Right atrium auricular region (tissue), 2 donors: ENCODE data around the gene RNF183. TPM values are rescaled to one million over a fixed set of nuclear protein-coding genes. Genes with fewer than 3 reads are reported as not detected.

ENCODE experiments used
- DNase-seq: peaks from one replicate; pipeline ENCODE4 v3.0.0-alpha.2; 2019; ENCODE audit warnings: low spot score
- H3K27ac ChIP-seq, 2 donors: fragments of 200-600 bp; sonication (generic); 1 replicate in 1 of 2; 2 replicates in 1 of 2; pipeline ENCODE4 v1.5.1; 2016 to 2019
- H3K27me3 ChIP-seq, 2 donors: fragments of 200-600 bp; sonication (generic); one replicate each; pipeline versions ENCODE4 v1.5.1 to v1.6.0; 2017 to 2019
- H3K36me3 ChIP-seq: fragments of 200-600 bp; sonication (generic); one replicate; pipeline ENCODE4 v1.5.1; 2016
- H3K4me1 ChIP-seq, 2 donors: fragments of 200-600 bp; sonication (generic); one replicate each; pipeline versions ENCODE4 v1.5.1 to v1.6.0; 2017 to 2019
- H3K4me3 ChIP-seq, 2 donors: fragments of 200-600 bp; sonication (generic); 1 replicate in 1 of 2; 2 replicates in 1 of 2; pipeline ENCODE4 v1.5.1; 2017 to 2019; ENCODE audit warnings: mild to moderate bottlenecking in 1 of 2, moderate library complexity in 1 of 2
- H3K9me3 ChIP-seq, 2 donors: fragments of 200-600 bp; sonication (generic); one replicate each; pipeline ENCODE4 v1.5.1; 2019
- total RNA-seq, 2 donors: library from RNA; depleted of rRNA; stranded (reverse); fragments of >200 nt; gene quantifications; one replicate each; pipeline ENCODE4 v1.1.0, GENCODE V29; 2016
- TF ChIP-seq, protein P1 (sequence below), 2 donors: fragments of 200-600 bp; sonication (generic); IDR thresholded peaks; one replicate each; pipeline ENCODE4 v1.5.1; 2019; ENCODE audit warnings: antibody characterized with exemption in 2 of 2

The RNF183 gene
- total RNA-seq, 2 donors from 2014 or later = not detected

- DNase-seq = no peak
- Histone ChIP-seq H3K36me3 (no peaks in the 10 kb centered on the region), H3K9me3 (no peaks in the 10 kb centered on the region), H3K4me3 (no peak overlapping the region), H3K27me3 (no peaks in the 10 kb centered on the region), H3K27ac (no peak overlapping the region), H3K4me1 (no peaks in the 10 kb centered on the region)
- TF ChIP-seq, protein P1, sequence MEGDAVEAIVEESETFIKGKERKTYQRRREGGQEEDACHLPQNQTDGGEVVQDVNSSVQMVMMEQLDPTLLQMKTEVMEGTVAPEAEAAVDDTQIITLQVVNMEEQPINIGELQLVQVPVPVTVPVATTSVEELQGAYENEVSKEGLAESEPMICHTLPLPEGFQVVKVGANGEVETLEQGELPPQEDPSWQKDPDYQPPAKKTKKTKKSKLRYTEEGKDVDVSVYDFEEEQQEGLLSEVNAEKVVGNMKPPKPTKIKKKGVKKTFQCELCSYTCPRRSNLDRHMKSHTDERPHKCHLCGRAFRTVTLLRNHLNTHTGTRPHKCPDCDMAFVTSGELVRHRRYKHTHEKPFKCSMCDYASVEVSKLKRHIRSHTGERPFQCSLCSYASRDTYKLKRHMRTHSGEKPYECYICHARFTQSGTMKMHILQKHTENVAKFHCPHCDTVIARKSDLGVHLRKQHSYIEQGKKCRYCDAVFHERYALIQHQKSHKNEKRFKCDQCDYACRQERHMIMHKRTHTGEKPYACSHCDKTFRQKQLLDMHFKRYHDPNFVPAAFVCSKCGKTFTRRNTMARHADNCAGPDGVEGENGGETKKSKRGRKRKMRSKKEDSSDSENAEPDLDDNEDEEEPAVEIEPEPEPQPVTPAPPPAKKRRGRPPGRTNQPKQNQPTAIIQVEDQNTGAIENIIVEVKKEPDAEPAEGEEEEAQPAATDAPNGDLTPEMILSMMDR (IDR thresholded peaks at IDR 0.05) = no peak
Measured at GRCh38 chr9:113316030-113316429, 12.9 kb upstream of the RNF183 start.

GRCh38 chr9:113315231-113315630, 12.1 kb upstream of the RNF183 start:
- H3K4me1 ChIP-seq = no peaks in the 10 kb centered on the region
- TF ChIP-seq, protein P1 (IDR thresholded peaks at IDR 0.05) = no peak
- DNase-seq = no peak
- H3K36me3 ChIP-seq = no peaks in the 10 kb centered on the region
- H3K27me3 ChIP-seq = no peaks in the 10 kb centered on the region
- no peak overlapping the region for H3K4me3 ChIP-seq
- no peak overlapping the region for H3K27ac ChIP-seq
- H3K9me3 ChIP-seq = no peaks in the 10 kb centered on the region

- H3K27ac ChIP-seq = no peak overlapping the region
- no peaks in the 10 kb centered on the region for H3K9me3 ChIP-seq
- no peak for DNase-seq
- H3K4me1 ChIP-seq = no peaks in the 10 kb centered on the region
- TF ChIP-seq, protein P1 (IDR thresholded peaks at IDR 0.05) = no peak
- H3K27me3 ChIP-seq = no peaks in the 10 kb centered on the region
- no peak overlapping the region for H3K4me3 ChIP-seq
- H3K36me3 ChIP-seq = no peaks in the 10 kb centered on the region
Measured at GRCh38 chr9:113313261-113313660, 10.1 kb upstream of the RNF183 start.

- TF ChIP-seq, protein P1 (IDR thresholded peaks at IDR 0.05) = no peak
- Histone ChIP-seq H3K36me3 (no peaks in the 10 kb centered on the region), H3K4me3 (no peak overlapping the region), H3K4me1 (no peaks in the 10 kb centered on the region), H3K27me3 (no peaks in the 10 kb centered on the region), H3K9me3 (no peaks in the 10 kb centered on the region), H3K27ac (no peak overlapping the region)
- no peak for DNase-seq
Measured at GRCh38 chr9:113311961-113312360, 8.8 kb upstream of the RNF183 start.

- no peaks in the 10 kb centered on the region for H3K4me1 ChIP-seq
- TF ChIP-seq, protein P1 (IDR thresholded peaks at IDR 0.05) = no peak
- H3K27me3 ChIP-seq = no peaks in the 10 kb centered on the region
- H3K27ac ChIP-seq = no peak overlapping the region
- no peaks in the 10 kb centered on the region for H3K9me3 ChIP-seq
- no peak overlapping the region for H3K4me3 ChIP-seq
- no peak for DNase-seq
- no peaks in the 10 kb centered on the region for H3K36me3 ChIP-seq
Measured at GRCh38 chr9:113310538-113310937, 7.4 kb upstream of the RNF183 start.

DNA sequence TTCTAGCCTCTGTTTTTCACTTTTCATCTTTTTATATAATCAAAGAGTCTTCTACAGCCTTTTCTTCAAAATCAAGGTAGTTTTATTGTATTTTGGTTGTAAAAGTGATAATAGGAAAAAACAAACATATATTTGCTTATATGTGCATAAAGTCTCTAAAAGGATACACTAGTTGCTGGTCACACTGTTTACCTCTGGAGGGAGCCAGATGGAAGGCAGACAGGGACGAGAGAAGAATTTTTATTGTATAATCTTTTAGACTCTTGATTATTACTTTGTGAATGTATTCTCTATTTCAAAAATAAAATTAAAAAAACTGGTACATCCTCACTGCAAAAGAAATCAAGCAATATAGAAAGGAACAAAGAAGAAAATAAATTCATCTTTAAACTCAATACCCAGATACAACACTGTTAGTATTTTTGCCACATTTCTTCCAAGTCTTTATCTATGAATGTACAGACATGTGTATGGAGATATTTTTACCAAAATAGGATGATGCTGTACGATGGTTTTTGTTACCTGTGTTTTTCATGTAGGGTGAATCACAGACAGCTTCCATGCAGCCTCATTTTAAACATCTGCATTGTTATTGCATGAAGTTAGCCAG, 6.1 kb upstream of the RNF183 start:
- no peaks in the 10 kb centered on the region for H3K27me3 ChIP-seq
- H3K4me1 ChIP-seq = no peaks in the 10 kb centered on the region
- H3K27ac ChIP-seq = no peak overlapping the region
- no peak for DNase-seq
- H3K9me3 ChIP-seq = no peaks in the 10 kb centered on the region
- TF ChIP-seq, protein P1 (IDR thresholded peaks at IDR 0.05) = peak; percentile 26 to 72
- no peaks in the 10 kb centered on the region for H3K36me3 ChIP-seq
- no peak overlapping the region for H3K4me3 ChIP-seq
